ENCODE results near the gene STK32B.

- TF ChIP-seq CTCF (conservative IDR thresholded peaks at IDR 0.05; ENCODE audit: low read depth, low read length) (no peak), EZH2 (IDR thresholded peaks at IDR 0.05; ENCODE audit: borderline replicate concordance, low read depth, low read length, poor library complexity, severe bottlenecking) (no peak)
These were observed 446.2 kb downstream of the STK32B start for GRCh38 chr4:5497489-5497888.

Measured in A673 (cell line).